ENCODE results near the gene SUSD3. TPM values are rescaled to one million over a fixed set of nuclear protein-coding genes. Genes with fewer than 3 reads are reported as not detected.
A peak's percentile ranks its signal among the peaks of the same experiment; 100 is the strongest.

The SUSD3 gene
- total RNA-seq, 2 experiments from 2014 or later, result 27.1 to 28.8 TPM

GRCh38 chr9:93068956-93069355 lies 10.5 kb downstream of the SUSD3 start:
- no peak overlapping the region for H3K4me3 Mint-ChIP-seq
- H3K4me1 Mint-ChIP-seq, result peaks cover 71% of the 10 kb centered on the region
- no peak for DNase-seq
- no peaks in the 10 kb centered on the region for H3K27me3 Mint-ChIP-seq
- H3K9me3 Mint-ChIP-seq, result peaks cover 1% of the 10 kb centered on the region
- H3K27ac Mint-ChIP-seq, result peak overlapping the region; percentile 46
- peaks cover 48% of the 10 kb centered on the region for H3K36me3 Mint-ChIP-seq

- no peak overlapping the region for H3K4me3 Mint-ChIP-seq
- no peaks in the 10 kb centered on the region for H3K27me3 Mint-ChIP-seq
- no peak overlapping the region for H3K27ac Mint-ChIP-seq
- H3K4me1 Mint-ChIP-seq, result peaks cover 56% of the 10 kb centered on the region
- H3K9me3 Mint-ChIP-seq, result peaks cover 1% of the 10 kb centered on the region
- peaks cover 40% of the 10 kb centered on the region for H3K36me3 Mint-ChIP-seq
- peak; percentile 20 for DNase-seq
Measured at GRCh38 chr9:93071464-93071863, 13.0 kb downstream of the SUSD3 start.

- H3K27me3 Mint-ChIP-seq, result no peaks in the 10 kb centered on the region
- peak overlapping the region; percentile 31 for H3K27ac Mint-ChIP-seq
- H3K36me3 Mint-ChIP-seq, result peaks cover 36% of the 10 kb centered on the region
- H3K4me1 Mint-ChIP-seq, result peaks cover 56% of the 10 kb centered on the region
- no peak overlapping the region for H3K4me3 Mint-ChIP-seq
- no peak for DNase-seq
- no peaks in the 10 kb centered on the region for H3K9me3 Mint-ChIP-seq
Measured at GRCh38 chr9:93072383-93072795, 13.9 kb downstream of the SUSD3 start.

GRCh38 chr9:93076101-93076791 lies 17.7 kb downstream of the SUSD3 start:
- peaks cover 32% of the 10 kb centered on the region for H3K4me1 Mint-ChIP-seq
- no peak overlapping the region for H3K27ac Mint-ChIP-seq
- H3K4me3 Mint-ChIP-seq, result no peak overlapping the region

GRCh38 chr9:93076792-93077128 lies 18.3 kb downstream of the SUSD3 start:
- no peak overlapping the region for H3K4me3 Mint-ChIP-seq
- H3K4me1 Mint-ChIP-seq, result peaks cover 34% of the 10 kb centered on the region
- no peaks in the 10 kb centered on the region for H3K9me3 Mint-ChIP-seq
- no peaks in the 10 kb centered on the region for H3K27me3 Mint-ChIP-seq
- no peak for DNase-seq
- H3K36me3 Mint-ChIP-seq, result peaks cover 20% of the 10 kb centered on the region
- no peak overlapping the region for H3K27ac Mint-ChIP-seq

More at GRCh38 chr9:93076101-93076791, 17.7 kb downstream of the SUSD3 start:
- no peak for DNase-seq
- no peaks in the 10 kb centered on the region for H3K27me3 Mint-ChIP-seq
- peaks cover 17% of the 10 kb centered on the region for H3K36me3 Mint-ChIP-seq
- no peaks in the 10 kb centered on the region for H3K9me3 Mint-ChIP-seq

GRCh38 chr9:93077367-93077766 lies 18.9 kb downstream of the SUSD3 start:
- H3K27ac Mint-ChIP-seq, result peak overlapping the region; percentile 5
- H3K27me3 Mint-ChIP-seq, result no peaks in the 10 kb centered on the region
- H3K4me1 Mint-ChIP-seq, result peaks cover 35% of the 10 kb centered on the region
- no peak for DNase-seq
- no peaks in the 10 kb centered on the region for H3K9me3 Mint-ChIP-seq
- H3K36me3 Mint-ChIP-seq, result peaks cover 23% of the 10 kb centered on the region
- H3K4me3 Mint-ChIP-seq, result no peak overlapping the region

GRCh38 chr9:93077811-93078210 lies 19.3 kb downstream of the SUSD3 start:
- H3K9me3 Mint-ChIP-seq, result no peaks in the 10 kb centered on the region
- peaks cover 25% of the 10 kb centered on the region for H3K36me3 Mint-ChIP-seq
- H3K27me3 Mint-ChIP-seq, result no peaks in the 10 kb centered on the region
- H3K4me3 Mint-ChIP-seq, result no peak overlapping the region
- no peak overlapping the region for H3K27ac Mint-ChIP-seq
- H3K4me1 Mint-ChIP-seq, result peaks cover 33% of the 10 kb centered on the region
- DNase-seq, result no peak

GRCh38 chr9:93079371-93079770 lies 20.9 kb downstream of the SUSD3 start:
- Mint-ChIP-seq H3K4me3 (no peak overlapping the region), H3K36me3 (peaks cover 31% of the 10 kb centered on the region), H3K27ac (no peak overlapping the region), H3K27me3 (no peaks in the 10 kb centered on the region), H3K9me3 (peaks cover 3% of the 10 kb centered on the region), H3K4me1 (peaks cover 33% of the 10 kb centered on the region)
- no peak for DNase-seq

GRCh38 chr9:93080406-93080805 lies 21.9 kb downstream of the SUSD3 start:
- Mint-ChIP-seq H3K27me3 (no peaks in the 10 kb centered on the region), H3K9me3 (peaks cover 4% of the 10 kb centered on the region), H3K36me3 (peaks cover 38% of the 10 kb centered on the region), H3K4me3 (no peak overlapping the region), H3K27ac (peak overlapping the region; percentile 19), H3K4me1 (peaks cover 28% of the 10 kb centered on the region)
- DNase-seq, result no peak

- Mint-ChIP-seq H3K4me1 (peaks cover 28% of the 10 kb centered on the region), H3K36me3 (peaks cover 40% of the 10 kb centered on the region), H3K27me3 (no peaks in the 10 kb centered on the region), H3K4me3 (no peak overlapping the region), H3K9me3 (peaks cover 8% of the 10 kb centered on the region), H3K27ac (peak overlapping the region; percentile 30)
- DNase-seq, result no peak
Measured at GRCh38 chr9:93081081-93081529, 22.6 kb downstream of the SUSD3 start.

- peaks cover 41% of the 10 kb centered on the region for H3K36me3 Mint-ChIP-seq
- no peak overlapping the region for H3K4me3 Mint-ChIP-seq
- H3K4me1 Mint-ChIP-seq, result peaks cover 25% of the 10 kb centered on the region
- DNase-seq, result no peak
- H3K27me3 Mint-ChIP-seq, result no peaks in the 10 kb centered on the region
- H3K27ac Mint-ChIP-seq, result no peak overlapping the region
- peaks cover 12% of the 10 kb centered on the region for H3K9me3 Mint-ChIP-seq
Measured at GRCh38 chr9:93081931-93082330, 23.4 kb downstream of the SUSD3 start.

- Mint-ChIP-seq H3K4me3 (no peak overlapping the region), H3K27ac (peak overlapping the region; percentile 93), H3K27me3 (no peaks in the 10 kb centered on the region), H3K9me3 (peaks cover 12% of the 10 kb centered on the region), H3K4me1 (peaks cover 18% of the 10 kb centered on the region), H3K36me3 (peaks cover 43% of the 10 kb centered on the region)
- DNase-seq, result peak; percentile 24
Measured at GRCh38 chr9:93082841-93083411, 24.4 kb downstream of the SUSD3 start.

- Mint-ChIP-seq H3K36me3 (peaks cover 45% of the 10 kb centered on the region), H3K27me3 (no peaks in the 10 kb centered on the region), H3K27ac (peak overlapping the region; percentile 93), H3K4me1 (peaks cover 23% of the 10 kb centered on the region), H3K9me3 (peaks cover 15% of the 10 kb centered on the region), H3K4me3 (peak overlapping the region; percentile 23)
- peak; percentile 43 for DNase-seq
Measured at GRCh38 chr9:93083592-93084470, 25.3 kb downstream of the SUSD3 start.

- Mint-ChIP-seq H3K27ac (no peak overlapping the region), H3K4me1 (peaks cover 28% of the 10 kb centered on the region), H3K27me3 (no peaks in the 10 kb centered on the region)
Measured at GRCh38 chr9:93084471-93084881, 26.0 kb downstream of the SUSD3 start.

GRCh38 chr9:93085676-93086075 lies 27.2 kb downstream of the SUSD3 start:
- no peak for DNase-seq
- Mint-ChIP-seq H3K27ac (peak overlapping the region; percentile 35), H3K27me3 (no peaks in the 10 kb centered on the region), H3K9me3 (peaks cover 25% of the 10 kb centered on the region), H3K4me3 (no peak overlapping the region), H3K4me1 (peaks cover 35% of the 10 kb centered on the region), H3K36me3 (peaks cover 56% of the 10 kb centered on the region)

More at GRCh38 chr9:93084471-93084881, 26.0 kb downstream of the SUSD3 start:
- no peak overlapping the region for H3K4me3 Mint-ChIP-seq
- H3K9me3 Mint-ChIP-seq, result peaks cover 16% of the 10 kb centered on the region
- DNase-seq, result no peak
- peaks cover 47% of the 10 kb centered on the region for H3K36me3 Mint-ChIP-seq
